22Rv1 (cell line): ENCODE measurements around the gene SORCS2.

Source experiments
- CTCF ChIP-seq: fragments of 450-650 bp; IDR thresholded peaks from 2 replicates; pipeline ENCODE4 v1.5.1; 2017; ENCODE audit warnings: mild to moderate bottlenecking
- ZFX ChIP-seq: fragments of 450-650 bp; IDR thresholded peaks from 2 replicates; pipeline ENCODE4 v1.6.1; 2017; ENCODE audit warnings: antibody characterized with exemption, borderline replicate concordance

GRCh38 chr4:7697821-7698220 lies 505.5 kb downstream of the SORCS2 start:
- TF ChIP-seq CTCF (no peak), ZFX (no peak)
